ENCODE results near the gene RNASE7. TPM values are rescaled to one million over a fixed set of nuclear protein-coding genes. Genes with fewer than 3 reads are reported as not detected.

The RNASE7 gene
- total RNA-seq, 1 experiment from 2014 or later = not detected

DNA sequence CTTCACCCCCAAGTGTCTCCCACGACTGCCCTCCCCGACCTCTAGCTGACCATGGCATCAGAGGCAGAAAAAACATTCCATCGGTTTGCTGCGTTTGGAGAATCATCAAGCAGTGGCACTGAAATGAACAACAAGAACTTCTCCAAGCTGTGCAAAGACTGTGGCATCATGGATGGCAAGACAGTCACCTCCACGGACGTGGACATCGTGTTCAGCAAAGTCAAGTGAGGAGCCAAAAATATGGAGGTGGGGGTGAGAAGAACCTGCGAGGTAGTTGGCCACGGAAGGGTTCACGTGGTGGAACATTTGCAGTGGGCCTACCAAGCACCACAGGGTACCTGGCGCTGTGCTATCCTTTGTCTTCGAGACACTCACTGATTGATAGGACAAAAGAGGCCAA is 11.6 kb upstream of the RNASE7 start:
- BruUV-seq (replicated peaks) = no TSS peak
- Histone ChIP-seq H3F3A (ENCODE audit: low read length, unreplicated experiment) (no peaks in the 10 kb centered on the region), H3K27me3 (ENCODE audit: low read length) (peaks cover 72% of the 10 kb centered on the region), H3K4me2 (ENCODE audit: low read length) (no peak overlapping the region), H3K27ac (ENCODE audit: low read length) (no peak overlapping the region), H4K20me1 (ENCODE audit: low read length) (no peaks in the 10 kb centered on the region), H2AFZ (ENCODE audit: low read length) (no peak overlapping the region), H3K4me1 (ENCODE audit: insufficient read depth, low read length) (no peaks in the 10 kb centered on the region), H3K79me2 (ENCODE audit: low read length) (no peaks in the 10 kb centered on the region), H3K9me3 (ENCODE audit: low read length) (no peaks in the 10 kb centered on the region), H3K4me3 (ENCODE audit: low read length) (no peak overlapping the region), H3K9me2 (replicated peaks; ENCODE audit: low read length) (no peaks in the 10 kb centered on the region), H3K36me3 (ENCODE audit: low read depth, low read length) (no peaks in the 10 kb centered on the region), H3K9ac (ENCODE audit: low read length) (no peak overlapping the region)
- intact Hi-C loops (cut with micrococcal nuclease) = no loop called here
- ChIA-PET POLR2A (ENCODE audit: unreplicated experiment) (no interaction called here), CTCF (no interaction called here)
- TF ChIP-seq, protein P1, sequence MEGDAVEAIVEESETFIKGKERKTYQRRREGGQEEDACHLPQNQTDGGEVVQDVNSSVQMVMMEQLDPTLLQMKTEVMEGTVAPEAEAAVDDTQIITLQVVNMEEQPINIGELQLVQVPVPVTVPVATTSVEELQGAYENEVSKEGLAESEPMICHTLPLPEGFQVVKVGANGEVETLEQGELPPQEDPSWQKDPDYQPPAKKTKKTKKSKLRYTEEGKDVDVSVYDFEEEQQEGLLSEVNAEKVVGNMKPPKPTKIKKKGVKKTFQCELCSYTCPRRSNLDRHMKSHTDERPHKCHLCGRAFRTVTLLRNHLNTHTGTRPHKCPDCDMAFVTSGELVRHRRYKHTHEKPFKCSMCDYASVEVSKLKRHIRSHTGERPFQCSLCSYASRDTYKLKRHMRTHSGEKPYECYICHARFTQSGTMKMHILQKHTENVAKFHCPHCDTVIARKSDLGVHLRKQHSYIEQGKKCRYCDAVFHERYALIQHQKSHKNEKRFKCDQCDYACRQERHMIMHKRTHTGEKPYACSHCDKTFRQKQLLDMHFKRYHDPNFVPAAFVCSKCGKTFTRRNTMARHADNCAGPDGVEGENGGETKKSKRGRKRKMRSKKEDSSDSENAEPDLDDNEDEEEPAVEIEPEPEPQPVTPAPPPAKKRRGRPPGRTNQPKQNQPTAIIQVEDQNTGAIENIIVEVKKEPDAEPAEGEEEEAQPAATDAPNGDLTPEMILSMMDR (conservative IDR thresholded peaks at IDR 0.05; ENCODE audit: low read depth, low read length) = no peak
- TF ChIP-seq EZH2phosphoT487 (IDR thresholded peaks at IDR 0.05; ENCODE audit: borderline replicate concordance, low read length) = no peak
- no peak for TF ChIP-seq EZH2 (IDR thresholded peaks at IDR 0.05; ENCODE audit: low read length, unreplicated experiment)
- ATAC-seq (no peak), DNase-seq (no peak)

DNA sequence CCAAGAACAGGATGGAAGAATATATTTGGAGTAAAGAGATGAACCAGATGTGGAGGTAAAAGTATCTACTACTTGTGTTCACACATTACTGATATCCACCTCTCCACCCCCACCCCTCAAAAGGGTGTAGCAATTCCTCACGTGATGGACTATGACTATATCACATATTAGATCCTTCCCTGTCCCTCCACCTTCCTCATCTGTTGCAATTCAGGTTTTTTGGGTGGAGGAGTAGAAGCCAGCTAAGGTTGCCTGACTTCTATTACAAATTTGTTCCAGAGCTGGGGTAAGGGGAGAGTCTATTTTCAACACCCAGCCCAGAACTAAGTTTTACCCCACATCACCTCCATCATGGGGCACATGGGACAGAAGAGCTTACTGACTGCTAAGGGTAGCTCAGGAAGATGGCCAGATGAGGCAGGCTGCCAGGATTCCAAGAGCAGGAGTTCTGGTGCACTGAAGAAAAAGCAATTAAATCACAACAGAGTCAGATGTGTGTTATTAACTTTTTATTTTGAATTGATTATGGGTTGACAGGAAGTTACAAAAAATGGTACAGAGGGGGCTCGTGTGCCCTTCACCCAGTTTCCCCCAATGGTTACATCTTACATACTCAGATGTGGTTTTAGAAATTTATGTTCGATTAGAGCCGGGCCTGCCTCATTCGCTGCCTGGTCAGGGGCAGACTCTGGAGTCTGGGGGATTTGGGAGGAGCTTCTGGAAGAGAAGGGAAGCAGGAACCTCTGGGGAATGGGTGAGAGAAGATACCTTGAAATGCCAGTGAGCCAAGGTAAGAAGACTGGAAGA is 9.6 kb upstream of the RNASE7 start:
- Histone ChIP-seq H3K9me3 (ENCODE audit: low read length) (no peaks in the 10 kb centered on the region), H2AFZ (ENCODE audit: low read length) (no peak overlapping the region), H3K9ac (ENCODE audit: low read length) (no peak overlapping the region), H3K4me3 (ENCODE audit: low read length) (no peak overlapping the region), H4K20me1 (ENCODE audit: low read length) (no peaks in the 10 kb centered on the region), H3K4me2 (ENCODE audit: low read length) (no peak overlapping the region), H3K27me3 (ENCODE audit: low read length) (peaks cover 86% of the 10 kb centered on the region), H3K4me1 (ENCODE audit: insufficient read depth, low read length) (no peaks in the 10 kb centered on the region), H3K36me3 (ENCODE audit: low read depth, low read length) (no peaks in the 10 kb centered on the region), H3K9me2 (replicated peaks; ENCODE audit: low read length) (no peaks in the 10 kb centered on the region), H3F3A (ENCODE audit: low read length, unreplicated experiment) (no peaks in the 10 kb centered on the region), H3K27ac (ENCODE audit: low read length) (no peak overlapping the region), H3K79me2 (ENCODE audit: low read length) (no peaks in the 10 kb centered on the region)
- ChIA-PET CTCF (no interaction called here), POLR2A (ENCODE audit: unreplicated experiment) (no interaction called here)
- TF ChIP-seq EZH2phosphoT487 (IDR thresholded peaks at IDR 0.05; ENCODE audit: borderline replicate concordance, low read length) (no peak), EZH2 (IDR thresholded peaks at IDR 0.05; ENCODE audit: low read length, unreplicated experiment) (no peak)
- TF ChIP-seq, protein P1 (conservative IDR thresholded peaks at IDR 0.05; ENCODE audit: low read depth, low read length) = no peak
- DNase-seq = no peak
- intact Hi-C loops (cut with micrococcal nuclease) = no loop called here
- no TSS peak for BruUV-seq (replicated peaks)
- no peak for ATAC-seq

DNA sequence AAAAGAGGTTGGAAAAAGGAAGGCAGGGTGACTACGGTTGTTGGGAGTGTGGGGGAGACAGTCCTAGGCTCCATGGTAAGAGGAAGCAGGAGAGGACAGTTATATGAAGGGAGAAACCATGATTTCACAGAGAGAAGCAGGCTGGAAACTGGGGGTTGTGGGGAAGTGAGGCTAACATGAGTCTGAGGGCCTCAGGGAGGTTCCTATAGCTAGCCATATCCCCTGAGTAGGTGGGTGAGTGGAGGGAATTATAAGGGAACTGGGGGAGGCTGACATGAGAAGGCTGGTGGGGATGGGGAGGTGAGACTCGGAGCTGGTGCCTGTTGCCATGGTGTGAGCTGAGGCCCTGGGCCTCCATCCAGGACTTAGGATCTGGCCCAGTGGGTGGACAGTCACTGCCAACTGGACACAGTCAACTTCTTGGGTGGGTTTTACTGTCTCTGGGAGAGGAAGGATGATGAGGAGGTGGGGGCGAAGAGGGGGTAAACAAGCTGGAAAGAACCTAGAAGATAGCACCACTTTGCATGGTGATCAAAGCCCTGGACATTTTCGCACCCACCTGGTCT is 8.9 kb upstream of the RNASE7 start:
- CTCF ChIA-PET = no interaction called here
- ATAC-seq (no peak), DNase-seq (no peak)
- BruUV-seq (replicated peaks) = no TSS peak
- Histone ChIP-seq H3K4me2 (ENCODE audit: low read length) (no peak overlapping the region), H2AFZ (ENCODE audit: low read length) (no peak overlapping the region), H3K4me3 (ENCODE audit: low read length) (no peak overlapping the region), H3K4me1 (ENCODE audit: insufficient read depth, low read length) (no peaks in the 10 kb centered on the region), H3K9me2 (replicated peaks; ENCODE audit: low read length) (no peaks in the 10 kb centered on the region), H3K9ac (ENCODE audit: low read length) (no peak overlapping the region), H3K79me2 (ENCODE audit: low read length) (no peaks in the 10 kb centered on the region), H3K27ac (ENCODE audit: low read length) (no peak overlapping the region), H4K20me1 (ENCODE audit: low read length) (no peaks in the 10 kb centered on the region), H3K9me3 (ENCODE audit: low read length) (no peaks in the 10 kb centered on the region), H3K27me3 (ENCODE audit: low read length) (peaks cover 93% of the 10 kb centered on the region), H3F3A (ENCODE audit: low read length, unreplicated experiment) (no peaks in the 10 kb centered on the region), H3K36me3 (ENCODE audit: low read depth, low read length) (no peaks in the 10 kb centered on the region)
- intact Hi-C loops (cut with micrococcal nuclease) = no loop called here
- TF ChIP-seq, protein P1 (conservative IDR thresholded peaks at IDR 0.05; ENCODE audit: low read depth, low read length) = no peak
- TF ChIP-seq EZH2phosphoT487 (IDR thresholded peaks at IDR 0.05; ENCODE audit: borderline replicate concordance, low read length) = no peak
- no peak for TF ChIP-seq EZH2 (IDR thresholded peaks at IDR 0.05; ENCODE audit: low read length, unreplicated experiment)
- POLR2A ChIA-PET (ENCODE audit: unreplicated experiment) = no interaction called here
